Activated naive CD8-positive, alpha-beta T cell treated with anti-CD3 and anti-CD28 coated beads for 36 hours (primary cell): ENCODE results near the gene KBTBD12. TPM values are rescaled to one million over a fixed set of nuclear protein-coding genes. Genes with fewer than 3 reads are reported as not detected.

Source experiments
- total RNA-seq, 2 experiments: library from RNA; stranded (reverse); gene quantifications; one replicate each; pipeline ENCODE4 v1.2.3, GENCODE V29; 2021

KBTBD12 gene
- total RNA-seq, 2 experiments from 2014 or later = not detected

Other genes starting within 250 kb of the KBTBD12 start
- gene ABTB1, start 242.3 kb upstream of the KBTBD12 start, total RNA-seq = 1 to 10 TPM; 6.8 to 8.0 TPM
- gene MGLL, start 92.7 kb upstream of the KBTBD12 start, total RNA-seq = under 1 TPM; 0.28 to 0.29 TPM
- gene SEC61A1, start 137.2 kb downstream of the KBTBD12 start, total RNA-seq = 100 to 1,000 TPM; 149 to 155 TPM
- 100 to 1,000 TPM; 120 to 122 TPM for gene RUVBL1, start 208.6 kb downstream of the KBTBD12 start, total RNA-seq
- 10 to 100 TPM; 22.4 to 23.9 TPM for gene EEFSEC, start 238.2 kb downstream of the KBTBD12 start, total RNA-seq